ENCODE data around the gene SIRPA. TPM values are rescaled to one million over a fixed set of nuclear protein-coding genes. Genes with fewer than 3 reads are reported as not detected.

Gene SIRPA
- total RNA-seq, 1 experiment from 2014 or later: 6.0 TPM

- no peak overlapping the region for H3T11ph ChIP-seq (ENCODE audit: low read length)
- H3K18ac ChIP-seq (ENCODE audit: insufficient read length, low read depth, low read length): no peak overlapping the region
- no peaks in the 10 kb centered on the region for H3K4me1 ChIP-seq (ENCODE audit: insufficient read depth, low read length)
- H3K4me2 ChIP-seq (ENCODE audit: insufficient read depth, insufficient read length, low read length): no peak overlapping the region
- no peaks in the 10 kb centered on the region for H3K79me2 ChIP-seq (ENCODE audit: insufficient read depth, low read length)
- H3K27me3 ChIP-seq (ENCODE audit: insufficient read depth, low read length): no peaks in the 10 kb centered on the region
- Mint-ChIP-seq H3K4me3 (no peak overlapping the region), H3K36me3 (ENCODE audit: insufficient read depth in 1 of 3, low read depth in 3 of 3) (no peaks in the 10 kb centered on the region), H3K27ac (no peak overlapping the region), H3K27me3 (ENCODE audit: low read depth) (peaks cover 13% of the 10 kb centered on the region), H3K9me3 (peaks cover 0 to 6% of the 10 kb centered on the region in 2 experiments; a peak in 3 of 5 replicates), H3K4me1 (peaks cover 11 to 24% of the 10 kb centered on the region in 2 experiments)
- H3K23ac ChIP-seq (ENCODE audit: insufficient read length, low read depth, low read length): no peak overlapping the region
- H2BK5ac ChIP-seq (ENCODE audit: insufficient read length, low read length): no peak overlapping the region
- no peaks in the 10 kb centered on the region for H3K9me3 ChIP-seq (ENCODE audit: control insufficient read depth, low read depth, low read length)
- H2BK15ac ChIP-seq (ENCODE audit: low read depth, low read length): no peak overlapping the region
- TF ChIP-seq CTCF (conservative IDR thresholded peaks at IDR 0.05): no peak
- H3K79me1 ChIP-seq (ENCODE audit: insufficient read depth, low read depth, low read length, poor library complexity, severe bottlenecking): no peaks in the 10 kb centered on the region
- H3K27ac ChIP-seq (ENCODE audit: insufficient read length, low read depth, low read length): no peak overlapping the region
- H3K23me2 ChIP-seq (ENCODE audit: insufficient read length, low read depth, low read length, poor library complexity, severe bottlenecking): no peaks in the 10 kb centered on the region
- no peaks in the 10 kb centered on the region for H4K20me1 ChIP-seq (ENCODE audit: control insufficient read depth, insufficient read depth, insufficient read length)
- no peak overlapping the region for H3K4ac ChIP-seq (ENCODE audit: low read depth, low read length)
- H3K9ac ChIP-seq (ENCODE audit: extremely low read depth, insufficient read length, low read length): no peak overlapping the region
- no peak overlapping the region for H3K14ac ChIP-seq (ENCODE audit: insufficient read depth, low read length)
- H2AK5ac ChIP-seq (ENCODE audit: insufficient read length, low read length): no peak overlapping the region
- no CpG with 5 or more reads among the region's 7 CpGs for WGBS (ENCODE audit: extremely low coverage, insufficient read length, low lambda C conversion rate)
- no peak overlapping the region for H2BK12ac ChIP-seq (ENCODE audit: insufficient read length, low read depth, low read length)
- no peak overlapping the region for H3K56ac ChIP-seq (ENCODE audit: insufficient read length, low read depth, low read length)
- no peak overlapping the region for H2AFZ ChIP-seq (ENCODE audit: low read length)
- H2BK20ac ChIP-seq (ENCODE audit: low read depth, low read length, poor library complexity, severe bottlenecking): no peak overlapping the region
- no peak for DNase-seq
- no peak overlapping the region for H4K8ac ChIP-seq (replicated peaks; ENCODE audit: insufficient read length, low read depth, low read length)
- no peak overlapping the region for H4K91ac ChIP-seq (ENCODE audit: insufficient read length, low read depth, low read length)
- no peak overlapping the region for H2BK120ac ChIP-seq (ENCODE audit: low read depth, low read length, poor library complexity, severe bottlenecking)
- no peak overlapping the region for H4K5ac ChIP-seq (ENCODE audit: insufficient read length, low read depth, low read length)
Measured at GRCh38 chr20:1875762-1876161, 19.4 kb upstream of the SIRPA start.

All from H9 (cell line).